HG03439 (cell line): ENCODE measurements around the gene PDCD7.
A peak's percentile ranks its signal among the peaks of the same experiment; 100 is the strongest.
"Not testable (repeated sequence)": the region's sequence is repeated elsewhere in the genome, so short reads cannot be mapped to it uniquely, and the experiment has no call there.

Experiments
- ATAC-seq: cut with Tn5 transposase; IDR thresholded peaks from one replicate; pipeline ENCODE4 v1.9.1; 2021; ENCODE audit warnings: mild to moderate bottlenecking, moderate library complexity; ENCODE audit not compliant: unreplicated experiment

The PDCD7 gene, protein sequence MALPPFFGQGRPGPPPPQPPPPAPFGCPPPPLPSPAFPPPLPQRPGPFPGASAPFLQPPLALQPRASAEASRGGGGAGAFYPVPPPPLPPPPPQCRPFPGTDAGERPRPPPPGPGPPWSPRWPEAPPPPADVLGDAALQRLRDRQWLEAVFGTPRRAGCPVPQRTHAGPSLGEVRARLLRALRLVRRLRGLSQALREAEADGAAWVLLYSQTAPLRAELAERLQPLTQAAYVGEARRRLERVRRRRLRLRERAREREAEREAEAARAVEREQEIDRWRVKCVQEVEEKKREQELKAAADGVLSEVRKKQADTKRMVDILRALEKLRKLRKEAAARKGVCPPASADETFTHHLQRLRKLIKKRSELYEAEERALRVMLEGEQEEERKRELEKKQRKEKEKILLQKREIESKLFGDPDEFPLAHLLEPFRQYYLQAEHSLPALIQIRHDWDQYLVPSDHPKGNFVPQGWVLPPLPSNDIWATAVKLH

DNA sequence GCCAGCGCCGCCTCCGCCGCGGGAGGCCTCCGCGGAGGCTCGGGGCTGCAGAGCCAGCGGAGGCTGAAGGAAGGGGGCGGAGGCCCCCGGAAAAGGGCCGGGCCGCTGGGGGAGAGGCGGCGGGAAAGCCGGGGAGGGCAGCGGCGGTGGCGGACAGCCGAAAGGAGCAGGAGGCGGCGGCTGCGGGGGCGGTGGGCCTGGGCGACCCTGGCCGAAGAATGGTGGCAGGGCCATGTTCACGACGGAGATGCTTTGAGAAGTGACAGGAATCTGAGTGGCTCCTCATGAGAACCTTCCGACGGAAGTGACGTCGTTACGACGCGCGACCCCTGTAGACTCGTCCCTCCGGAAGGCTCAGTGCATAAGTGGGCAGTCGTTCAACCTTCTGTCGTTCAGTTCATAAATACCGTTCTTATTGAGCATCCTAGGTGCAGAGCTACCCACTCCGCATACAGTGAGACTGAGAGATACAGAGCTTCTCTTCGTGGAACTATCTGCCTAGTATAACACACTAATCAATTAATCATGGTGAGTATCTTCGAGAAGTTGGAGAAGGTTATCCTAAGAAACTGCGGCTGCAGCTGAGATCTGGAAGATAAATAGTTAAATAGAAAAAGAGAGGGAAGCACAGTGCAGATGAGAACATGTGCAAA lies at the start of gene PDCD7:
TSS of gene PDCD7 (minus strand) at position 261 of the 653 bp plus-strand sequence. CDS start at position 234, 27 bp downstream.
- ATAC-seq, result peak; percentile 88

DNA sequence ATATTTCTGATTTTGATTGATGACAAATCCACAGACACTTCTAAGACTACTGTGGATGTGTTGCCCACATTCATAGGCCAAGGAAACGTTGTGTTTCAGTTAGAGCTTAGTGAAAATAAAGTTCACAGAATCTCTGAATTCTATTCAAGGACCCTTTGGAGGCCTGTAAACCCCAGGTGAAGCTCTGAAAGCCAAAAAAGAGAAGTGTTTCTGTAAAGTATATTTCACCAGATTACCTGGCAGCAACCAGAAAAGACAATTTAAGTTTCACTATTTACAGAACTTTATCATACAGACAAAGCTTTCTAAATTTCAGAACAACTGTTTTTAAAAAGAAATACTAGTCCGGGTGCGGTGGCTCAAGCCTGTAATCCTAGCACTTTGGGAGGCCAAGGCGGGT lies 48.9 kb upstream of the PDCD7 start:
- ATAC-seq, result no peak

DNA sequence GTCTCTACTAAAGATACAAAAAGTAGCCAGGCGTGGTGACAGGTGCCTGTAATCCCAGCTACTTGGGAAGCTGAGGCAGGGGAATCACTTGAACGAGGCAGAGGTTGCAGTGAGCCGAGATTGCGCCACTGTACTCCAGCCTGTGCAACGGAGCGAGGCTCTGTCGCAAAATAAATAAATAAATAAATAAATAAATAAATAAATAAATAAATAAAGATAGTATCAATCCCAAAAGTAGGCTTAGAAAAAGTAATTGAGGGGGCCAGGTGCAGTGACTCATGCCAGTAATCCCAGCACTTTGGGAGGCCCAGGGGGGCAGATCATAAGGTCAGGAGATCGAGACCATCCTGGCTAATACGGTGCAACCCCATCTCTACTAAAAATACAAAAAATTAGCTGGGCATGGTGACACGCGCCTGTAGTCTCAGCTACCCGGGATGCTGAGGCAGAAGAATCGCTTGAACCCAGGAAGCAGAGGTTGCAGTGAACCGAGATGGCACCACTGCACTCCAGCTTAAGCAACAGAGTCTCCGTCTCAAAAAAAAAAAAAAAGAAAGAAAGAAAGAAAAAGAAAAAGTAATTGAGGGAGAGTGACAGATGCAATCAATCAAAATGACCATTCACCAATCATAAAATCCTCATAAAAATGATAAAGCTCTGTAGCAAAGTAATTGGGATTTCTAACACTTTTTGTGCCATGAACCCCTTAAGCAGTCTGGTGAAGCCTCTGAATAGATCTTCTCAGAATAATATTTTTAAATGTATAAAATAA lies 48.2 kb upstream of the PDCD7 start:
- ATAC-seq, result not testable (repeated sequence)

DNA sequence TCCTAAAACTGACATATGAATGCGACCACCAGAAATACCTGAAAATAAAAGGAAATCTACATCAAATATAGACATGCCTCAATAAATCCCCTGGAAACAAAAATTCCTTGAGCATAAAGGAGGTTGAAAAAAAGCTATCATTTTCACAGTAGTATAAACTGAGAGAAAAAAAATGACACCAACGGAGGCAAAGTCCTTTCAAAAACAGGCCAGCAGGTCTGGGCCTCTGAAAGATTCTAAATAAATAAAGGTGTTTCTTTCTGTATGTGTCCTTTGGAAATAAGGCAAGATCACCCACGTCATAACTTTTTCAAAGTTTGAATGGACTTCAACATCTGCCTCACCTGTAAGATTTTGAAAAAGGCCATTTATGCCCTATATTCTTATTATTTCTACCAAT lies 46.6 kb upstream of the PDCD7 start:
- no peak for ATAC-seq

DNA sequence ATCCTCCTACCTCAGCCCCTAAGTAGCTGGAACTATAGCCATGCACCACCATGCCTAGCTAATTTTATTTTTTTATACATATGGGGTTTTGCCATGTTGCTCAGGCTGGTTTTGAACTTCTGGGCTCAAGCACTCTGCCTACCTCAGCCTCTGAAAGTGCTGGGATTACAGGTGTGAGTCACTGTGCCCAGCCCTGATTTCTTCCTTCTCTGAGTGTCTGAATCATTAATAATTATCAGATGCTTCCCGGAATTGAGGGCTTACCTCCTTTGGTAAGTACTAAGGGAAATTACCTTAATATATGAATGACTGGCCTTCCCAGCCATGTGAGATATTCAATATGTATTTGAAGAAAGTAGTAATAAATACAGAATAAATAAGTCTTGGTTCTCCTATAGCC lies 44.3 kb upstream of the PDCD7 start:
- no peak for ATAC-seq

DNA sequence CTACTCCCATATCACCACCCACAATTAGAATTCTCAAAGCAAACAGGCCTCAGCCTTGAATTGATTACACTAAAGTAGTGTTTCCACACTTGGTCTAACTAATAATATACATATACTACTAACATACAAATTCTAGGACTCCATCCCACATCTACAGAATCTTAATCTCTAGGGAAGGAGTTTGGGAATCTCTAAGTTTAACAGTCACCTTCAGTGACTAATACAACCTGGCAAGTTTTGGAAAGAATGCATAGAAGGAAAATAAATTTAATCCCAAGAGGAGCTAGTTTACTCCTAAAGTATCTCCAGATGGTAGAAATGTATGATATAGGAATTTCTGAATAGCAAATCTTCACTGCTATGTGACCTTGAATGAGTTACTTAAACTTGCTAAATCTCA lies 42.4 kb upstream of the PDCD7 start:
- ATAC-seq, result no peak

DNA sequence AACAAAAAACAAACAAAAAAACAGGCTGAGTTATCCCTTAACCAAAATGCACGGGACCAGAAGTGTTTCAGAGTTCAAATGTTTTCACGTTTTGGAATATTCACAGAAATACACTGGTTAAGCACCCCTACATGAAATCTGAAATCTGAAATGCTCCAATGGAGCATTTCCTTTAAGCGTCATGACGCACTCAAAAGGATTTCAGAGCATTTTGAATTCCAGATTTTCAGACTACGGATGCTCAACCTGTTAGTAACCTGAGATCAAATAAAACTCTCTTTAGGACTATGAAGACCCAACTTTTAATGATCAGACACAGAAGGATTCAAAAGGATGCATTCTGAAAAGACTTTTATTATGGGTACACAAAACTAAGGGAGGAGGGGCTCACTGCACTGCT lies 41.9 kb upstream of the PDCD7 start:
- ATAC-seq, result no peak

DNA sequence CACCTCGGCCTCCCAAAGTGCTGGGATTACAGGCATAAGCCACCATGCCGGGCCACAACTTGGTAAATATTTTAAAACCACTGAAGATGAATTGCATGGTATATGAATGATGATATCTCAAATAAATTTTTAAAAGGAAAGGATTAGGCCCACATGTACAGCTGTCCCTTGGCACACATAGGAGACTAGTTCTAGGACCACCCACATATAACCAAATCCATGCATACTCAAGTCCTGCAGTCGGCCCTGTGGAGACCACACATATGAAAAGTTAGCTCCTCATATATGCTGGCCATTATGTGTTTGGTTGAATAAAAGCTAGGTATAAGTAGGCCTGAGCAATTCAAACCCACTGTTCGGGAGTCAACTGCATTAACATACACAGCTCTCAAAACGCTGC lies 40.9 kb upstream of the PDCD7 start:
- ATAC-seq, result no peak

DNA sequence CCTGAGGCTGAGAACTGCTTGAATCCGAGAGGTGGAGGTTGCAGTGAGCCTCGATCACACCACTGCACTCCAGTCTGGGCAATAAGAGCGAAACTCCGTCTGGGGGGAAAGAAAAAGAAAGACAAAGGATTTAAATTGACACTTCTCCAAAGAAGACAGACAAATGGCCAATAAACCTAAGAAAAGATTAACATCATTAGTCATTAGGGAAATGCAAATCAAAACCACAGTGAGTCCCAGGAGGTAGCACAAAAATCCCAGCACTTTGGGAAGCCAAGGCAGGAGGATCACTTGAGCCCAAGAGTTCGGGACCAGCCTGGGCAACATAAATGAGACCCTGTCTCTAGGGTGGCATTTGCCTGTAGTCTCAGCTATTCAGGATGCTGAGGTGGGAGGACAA lies 38.9 kb upstream of the PDCD7 start:
- ATAC-seq, result no peak

DNA sequence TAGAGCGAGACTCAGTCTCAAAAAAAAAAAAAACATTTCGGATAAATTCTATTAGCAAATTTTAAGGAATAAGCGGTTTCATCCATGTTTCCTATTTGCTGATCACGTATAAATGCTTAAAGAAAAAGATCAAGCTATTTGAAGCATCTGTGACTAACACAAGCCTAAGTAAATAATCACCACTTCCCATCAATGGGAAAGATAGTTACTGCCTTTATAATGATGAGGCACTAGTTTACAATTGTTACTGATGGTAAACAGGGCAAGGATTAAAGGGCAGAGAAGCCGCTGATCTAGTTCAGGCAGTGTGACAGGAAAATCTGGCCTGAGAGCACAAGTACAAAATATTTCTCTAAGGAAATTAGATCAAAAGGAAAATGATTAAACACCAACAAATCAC lies 37.8 kb upstream of the PDCD7 start:
- ATAC-seq, result no peak

DNA sequence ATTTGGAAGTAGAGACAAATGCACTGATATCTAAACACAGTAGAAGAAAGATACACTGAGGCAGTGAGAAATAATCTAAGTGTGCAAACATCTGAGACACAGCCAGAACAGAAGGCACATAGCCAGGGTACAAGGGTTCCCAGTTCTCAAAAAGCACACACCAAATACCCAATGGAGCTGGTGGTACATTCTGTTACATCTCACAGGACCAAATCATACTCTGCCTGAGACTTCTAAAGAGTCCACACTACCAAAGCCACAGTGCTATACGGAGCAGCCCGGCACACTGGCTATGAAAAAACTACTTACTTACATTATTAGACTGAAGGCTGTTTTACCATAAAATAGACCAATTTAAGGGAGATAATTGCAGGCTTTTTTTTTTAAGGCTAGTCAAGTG lies 32.3 kb upstream of the PDCD7 start:
- ATAC-seq, result no peak

DNA sequence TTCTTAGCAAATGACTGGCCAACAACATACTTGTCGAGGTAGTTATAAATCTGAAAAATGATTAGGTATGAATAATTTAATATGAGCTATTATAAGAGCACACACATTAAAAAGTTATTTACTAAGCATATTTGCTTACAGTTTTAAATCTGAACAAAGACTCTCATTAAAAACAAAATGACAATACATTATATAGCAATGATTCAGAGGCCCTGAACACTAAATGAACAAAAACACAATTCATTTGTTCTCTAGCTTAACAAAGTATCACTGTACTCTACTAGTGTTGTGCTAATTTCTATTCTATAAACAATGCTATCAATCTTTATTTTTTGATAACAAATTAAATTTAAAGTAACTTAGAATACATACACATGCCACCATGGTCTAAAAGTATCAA lies 30.5 kb upstream of the PDCD7 start:
- no peak for ATAC-seq

DNA sequence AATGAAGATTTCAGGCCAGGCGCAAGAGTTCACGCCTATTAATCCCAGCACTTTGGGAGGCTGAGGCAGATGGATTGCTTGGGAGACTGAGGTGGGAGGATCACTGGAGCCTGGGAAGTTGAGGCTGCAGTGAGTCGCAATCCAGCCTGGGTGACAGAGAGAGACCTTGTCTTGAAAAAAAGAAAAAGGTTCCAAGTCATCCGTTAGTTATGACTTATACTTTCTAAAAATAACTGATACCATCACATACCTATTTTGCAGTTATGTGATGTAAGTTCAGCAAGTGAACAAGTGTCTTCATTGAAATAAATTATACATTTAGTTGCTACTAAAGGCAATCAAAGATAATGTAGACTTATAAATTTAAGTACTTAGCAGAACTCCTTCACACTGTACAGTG lies 29.4 kb upstream of the PDCD7 start:
- ATAC-seq, result no peak

DNA sequence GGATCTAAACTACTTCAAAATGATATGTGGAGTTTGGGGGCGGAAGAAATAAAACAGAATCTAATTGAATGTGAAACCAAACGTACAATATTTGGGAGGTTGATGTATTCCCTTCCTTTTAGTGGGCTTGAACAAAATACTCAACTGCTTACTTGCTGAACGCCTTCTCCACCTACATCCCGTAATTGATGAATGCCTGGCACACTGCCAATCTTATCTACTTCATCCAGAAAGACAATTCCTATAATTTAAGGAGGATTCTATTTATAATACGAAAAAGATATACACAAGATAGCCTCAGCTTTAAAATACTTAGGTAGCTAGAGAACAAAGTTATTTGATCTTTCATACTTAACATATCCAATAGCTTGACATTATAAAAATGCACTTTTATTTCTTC lies 23.1 kb upstream of the PDCD7 start:
- ATAC-seq, result no peak

DNA sequence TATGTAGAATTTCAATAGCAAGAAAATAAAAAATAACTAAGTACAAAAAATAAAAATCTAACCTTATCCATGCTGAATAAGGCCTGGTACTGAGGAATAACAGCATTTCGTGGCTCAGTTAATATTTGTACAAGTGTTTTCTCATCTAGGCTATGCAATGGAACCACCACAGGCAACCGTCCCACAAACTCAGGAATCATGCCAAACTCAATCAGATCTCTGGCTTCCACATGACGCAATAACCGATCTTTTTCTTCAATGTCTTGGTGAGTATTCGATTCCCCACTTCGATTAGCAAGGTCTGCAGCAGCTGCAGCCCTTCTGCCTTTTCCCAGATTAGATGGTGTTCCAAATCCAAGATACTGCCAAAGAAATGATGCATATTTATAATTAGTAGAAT lies 21.1 kb upstream of the PDCD7 start:
- no peak for ATAC-seq

DNA sequence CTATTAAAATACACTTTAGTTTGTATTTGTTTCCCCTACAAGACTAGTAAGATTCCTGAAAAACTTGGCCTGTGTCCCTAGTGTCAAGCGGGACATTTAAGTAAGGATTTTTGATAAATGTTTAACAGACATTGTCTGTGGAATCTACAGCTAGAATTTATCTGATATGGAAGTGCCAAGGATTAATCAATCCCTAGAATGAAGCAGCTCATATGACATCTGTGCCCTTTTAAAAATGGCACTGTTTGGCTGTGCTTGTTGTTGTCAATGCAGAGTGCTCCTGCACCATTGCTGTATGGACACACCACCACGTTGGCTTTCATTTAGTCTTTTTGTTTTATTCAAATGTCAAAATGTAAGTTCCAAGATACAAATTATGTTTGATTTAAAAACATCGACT lies 14.3 kb upstream of the PDCD7 start:
- ATAC-seq, result no peak

DNA sequence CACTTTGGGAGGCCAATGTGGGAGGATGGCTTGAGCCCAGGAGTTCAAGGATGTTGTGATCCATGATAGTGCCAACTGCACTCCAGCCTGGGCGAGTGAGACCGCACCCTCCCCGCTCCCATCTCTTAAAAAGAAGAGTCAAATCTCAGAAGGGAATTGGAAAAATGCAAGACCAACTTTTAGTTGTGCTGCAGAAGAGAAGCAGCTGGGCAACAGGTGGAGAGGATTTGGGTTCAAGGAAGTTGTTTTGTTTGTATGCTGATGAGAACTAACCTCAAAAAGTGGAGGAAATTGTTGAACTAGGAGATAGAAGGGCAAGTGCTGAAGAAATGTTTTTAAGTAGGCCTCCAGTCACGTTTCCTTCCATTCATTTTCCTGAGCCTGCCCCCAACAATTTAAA lies 12.8 kb upstream of the PDCD7 start:
- ATAC-seq, result no peak

DNA sequence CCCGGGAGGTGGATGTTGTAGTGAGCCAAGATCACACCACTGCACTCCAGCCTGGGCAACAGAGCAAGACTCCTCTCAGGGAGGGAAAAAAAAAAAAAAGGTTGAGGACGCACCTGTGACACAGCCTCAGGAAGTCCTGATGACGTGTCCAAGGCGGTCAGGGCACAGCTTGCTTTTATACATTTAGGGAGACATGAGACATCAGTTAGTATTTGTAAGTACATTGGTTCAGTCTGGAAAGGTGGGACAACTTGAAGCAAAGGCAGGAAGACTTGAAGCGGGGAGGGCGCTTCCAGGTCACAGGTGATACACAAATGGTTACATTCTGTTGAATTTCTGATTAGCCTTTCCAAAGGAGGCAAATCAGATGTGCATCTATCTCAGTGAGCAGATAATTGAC lies 5.0 kb upstream of the PDCD7 start:
- not testable (repeated sequence) for ATAC-seq

DNA sequence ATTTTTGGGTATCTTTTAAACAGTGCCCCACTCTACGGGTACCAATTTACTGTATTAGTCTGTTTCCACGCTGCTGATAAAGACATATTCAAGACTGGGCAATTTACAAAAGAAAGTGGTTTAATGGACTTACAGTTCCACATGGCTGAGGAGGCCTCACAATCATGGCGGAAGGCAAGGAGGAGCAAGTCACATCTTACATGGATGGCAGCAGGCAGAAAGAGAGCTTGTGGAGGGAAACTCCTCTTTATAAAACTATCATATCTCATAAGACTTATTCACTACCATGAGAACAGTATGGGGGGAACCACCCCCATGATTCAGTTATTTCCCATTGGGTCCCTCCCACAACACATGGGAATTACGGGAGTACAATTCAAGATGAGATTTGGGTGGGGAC lies 4.3 kb upstream of the PDCD7 start:
- ATAC-seq, result not testable (repeated sequence)

DNA sequence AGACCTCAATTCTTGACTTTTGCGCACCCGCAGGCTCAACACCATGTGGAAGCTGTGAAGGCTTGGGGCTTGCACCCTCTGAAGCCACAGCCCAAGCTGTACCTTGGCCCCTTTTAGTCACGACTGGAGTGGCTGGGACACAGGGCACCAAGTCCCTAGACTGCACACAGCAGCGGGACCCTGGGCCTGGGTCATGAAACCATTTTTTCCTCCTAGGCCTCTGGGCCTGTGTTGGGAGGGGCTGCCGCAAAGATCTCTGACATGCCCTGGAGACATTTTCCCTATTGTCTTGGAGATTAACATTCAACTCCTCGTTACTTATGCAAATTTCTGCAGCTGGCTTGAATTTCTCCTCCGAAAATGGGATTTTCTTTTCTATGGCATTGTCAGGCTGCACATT lies 3.5 kb upstream of the PDCD7 start:
- not testable (repeated sequence) for ATAC-seq

DNA sequence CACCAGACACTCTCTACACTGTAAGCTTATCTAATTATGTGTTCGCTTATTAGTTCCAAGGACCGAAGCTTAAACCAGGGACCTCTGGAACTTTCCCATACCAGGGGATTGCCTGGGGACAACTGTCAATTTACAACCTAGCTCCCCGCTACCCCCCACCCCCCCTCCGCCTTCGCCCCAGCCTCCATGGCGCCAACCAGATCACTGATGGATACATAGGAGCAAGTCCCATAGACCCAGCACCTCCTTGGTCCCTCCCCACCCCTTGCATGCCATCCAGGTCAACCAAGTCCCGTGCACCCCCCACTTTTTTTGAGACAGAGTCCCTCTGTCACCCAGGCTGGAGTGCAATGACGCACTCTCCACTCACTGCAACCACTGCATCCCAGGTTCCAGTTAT lies 930 bp upstream of the PDCD7 start:
- no peak for ATAC-seq
